Fibroblast of lung (primary cell): ENCODE results near the gene NUMA1. TPM values are rescaled to one million over a fixed set of nuclear protein-coding genes. Genes with fewer than 3 reads are reported as not detected.

Source experiments
- DNase-seq, 2 donors: peaks; one replicate each; pipeline versions ENCODE4 v3.0.0 to v3.0.0-alpha.2; 2010; ENCODE audit warnings: low read depth in 2 of 2
- H2AFZ ChIP-seq: 2 replicates; pipeline ENCODE4 v1.5.1; 2012; ENCODE audit warnings: low read length, control low read depth, inconsistent platforms
- H3K27ac ChIP-seq: 2 replicates; pipeline ENCODE4 v1.5.1; 2011; ENCODE audit warnings: low read length, control low read depth; ENCODE audit not compliant: insufficient read depth
- H3K27me3 ChIP-seq: 2 replicates; pipeline ENCODE4 v1.5.1; 2011; ENCODE audit warnings: mild to moderate bottlenecking, low read length; ENCODE audit not compliant: control insufficient read depth, insufficient read depth
- H3K36me3 ChIP-seq: 2 replicates; pipeline ENCODE4 v1.5.1; 2011; ENCODE audit warnings: low read length; ENCODE audit not compliant: control insufficient read depth, insufficient read depth
- H3K4me1 ChIP-seq: 2 replicates; pipeline ENCODE4 v1.5.1; 2011; ENCODE audit warnings: low read length; ENCODE audit not compliant: control insufficient read depth, insufficient read depth; ENCODE audit errors: extremely low read depth
- H3K4me2 ChIP-seq: 2 replicates; pipeline ENCODE4 v1.5.1; 2011; ENCODE audit warnings: low read length, control low read depth; ENCODE audit not compliant: insufficient read depth; ENCODE audit errors: extremely low read depth
- H3K4me3 ChIP-seq, 4 experiments: fragments of 200-600 bp in 1 of 4; sonication (generic) in 1 of 4; replicated peaks in 1 of 4; 2 replicates each; pipeline ENCODE4 v1.5.1; 2011 to 2016; ENCODE audit warnings: low read length in 4 of 4, low read depth in 3 of 4, mild to moderate bottlenecking in 3 of 4, control low read depth in 2 of 4, inconsistent platforms in 1 of 4, mixed read lengths in 1 of 4; ENCODE audit not compliant: insufficient read depth in 1 of 4; ENCODE audit errors: control extremely low read depth in 1 of 4
- H3K79me2 ChIP-seq: 2 replicates; pipeline ENCODE4 v1.5.1; 2012; ENCODE audit warnings: mild to moderate bottlenecking, low read length, inconsistent platforms; ENCODE audit not compliant: control insufficient read depth, insufficient read depth
- H3K9ac ChIP-seq: 2 replicates; pipeline ENCODE4 v1.5.1; 2011; ENCODE audit warnings: mild to moderate bottlenecking, low read length, control low read depth; ENCODE audit not compliant: insufficient read depth
- H3K9me3 ChIP-seq: 2 replicates; pipeline ENCODE4 v1.5.1; 2012; ENCODE audit warnings: low read depth, low read length; ENCODE audit not compliant: control insufficient read depth, insufficient read depth
- H4K20me1 ChIP-seq: 2 replicates; pipeline ENCODE4 v1.5.1; 2011; ENCODE audit warnings: low read length; ENCODE audit not compliant: control insufficient read depth, insufficient read depth; ENCODE audit errors: extremely low read depth
- EZH2 ChIP-seq: IDR thresholded peaks from 2 replicates; pipeline ENCODE4 v1.5.1; 2012; ENCODE audit warnings: low read length, control low read depth, mild to moderate bottlenecking; ENCODE audit errors: missing control alignments
- polyA plus RNA-seq, 2 donors: library from polyadenylated mRNA; depleted of rRNA in 1 of 2; stranded (reverse) in 1 of 2; unstranded in 1 of 2; fragments of >200 nt; gene quantifications; 2 replicates each; pipeline ENCODE4 v1.2.1, GENCODE V29; 2011 to 2012; ENCODE audit warnings: missing spikeins in 1 of 2
- total RNA-seq: library from RNA; depleted of rRNA; stranded (reverse); fragments of >200 nt; gene quantifications from 2 replicates; pipeline ENCODE4 v1.2.1, GENCODE V29; 2014
- TF ChIP-seq, protein P1 (sequence below), 2 donors: IDR thresholded peaks in 1 of 2; conservative IDR thresholded peaks in 1 of 2; 1 replicate in 1 of 2; 2 replicates in 1 of 2; pipeline ENCODE4 v1.5.1; 2011 to 2012; ENCODE audit warnings: low read length in 2 of 2, control low read depth in 1 of 2, inconsistent platforms in 1 of 2, low read depth in 1 of 2, mild to moderate bottlenecking in 1 of 2

NUMA1 gene
- total and polyA plus RNA-seq, 2 donors (not counting 1 experiment from before 2014, with no cell fraction given), result 59.0 to 247 TPM

- Histone ChIP-seq H2AFZ (no peak overlapping the region), H3K4me1 (no peaks in the 10 kb centered on the region), H3K27ac (no peak overlapping the region), H4K20me1 (no peaks in the 10 kb centered on the region), H3K4me3 (no peak overlapping the region), H3K36me3 (no peaks in the 10 kb centered on the region), H3K4me2 (no peak overlapping the region), H3K9ac (no peak overlapping the region), H3K9me3 (no peaks in the 10 kb centered on the region), H3K27me3 (no peaks in the 10 kb centered on the region), H3K79me2 (peaks cover 5% of the 10 kb centered on the region)
- peak; percentile 46 to 47 for DNase-seq
- TF ChIP-seq, protein P1, sequence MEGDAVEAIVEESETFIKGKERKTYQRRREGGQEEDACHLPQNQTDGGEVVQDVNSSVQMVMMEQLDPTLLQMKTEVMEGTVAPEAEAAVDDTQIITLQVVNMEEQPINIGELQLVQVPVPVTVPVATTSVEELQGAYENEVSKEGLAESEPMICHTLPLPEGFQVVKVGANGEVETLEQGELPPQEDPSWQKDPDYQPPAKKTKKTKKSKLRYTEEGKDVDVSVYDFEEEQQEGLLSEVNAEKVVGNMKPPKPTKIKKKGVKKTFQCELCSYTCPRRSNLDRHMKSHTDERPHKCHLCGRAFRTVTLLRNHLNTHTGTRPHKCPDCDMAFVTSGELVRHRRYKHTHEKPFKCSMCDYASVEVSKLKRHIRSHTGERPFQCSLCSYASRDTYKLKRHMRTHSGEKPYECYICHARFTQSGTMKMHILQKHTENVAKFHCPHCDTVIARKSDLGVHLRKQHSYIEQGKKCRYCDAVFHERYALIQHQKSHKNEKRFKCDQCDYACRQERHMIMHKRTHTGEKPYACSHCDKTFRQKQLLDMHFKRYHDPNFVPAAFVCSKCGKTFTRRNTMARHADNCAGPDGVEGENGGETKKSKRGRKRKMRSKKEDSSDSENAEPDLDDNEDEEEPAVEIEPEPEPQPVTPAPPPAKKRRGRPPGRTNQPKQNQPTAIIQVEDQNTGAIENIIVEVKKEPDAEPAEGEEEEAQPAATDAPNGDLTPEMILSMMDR (conservative IDR thresholded peaks at IDR 0.05 in 1 of 2, IDR thresholded peaks at IDR 0.05 in 1 of 2; ENCODE audit: low read depth in 1 of 2, low read length in 2 of 2), result no peak
- TF ChIP-seq EZH2, result no peak
Measured at GRCh38 chr11:72058416-72059034, 21.8 kb downstream of the NUMA1 start.

DNA sequence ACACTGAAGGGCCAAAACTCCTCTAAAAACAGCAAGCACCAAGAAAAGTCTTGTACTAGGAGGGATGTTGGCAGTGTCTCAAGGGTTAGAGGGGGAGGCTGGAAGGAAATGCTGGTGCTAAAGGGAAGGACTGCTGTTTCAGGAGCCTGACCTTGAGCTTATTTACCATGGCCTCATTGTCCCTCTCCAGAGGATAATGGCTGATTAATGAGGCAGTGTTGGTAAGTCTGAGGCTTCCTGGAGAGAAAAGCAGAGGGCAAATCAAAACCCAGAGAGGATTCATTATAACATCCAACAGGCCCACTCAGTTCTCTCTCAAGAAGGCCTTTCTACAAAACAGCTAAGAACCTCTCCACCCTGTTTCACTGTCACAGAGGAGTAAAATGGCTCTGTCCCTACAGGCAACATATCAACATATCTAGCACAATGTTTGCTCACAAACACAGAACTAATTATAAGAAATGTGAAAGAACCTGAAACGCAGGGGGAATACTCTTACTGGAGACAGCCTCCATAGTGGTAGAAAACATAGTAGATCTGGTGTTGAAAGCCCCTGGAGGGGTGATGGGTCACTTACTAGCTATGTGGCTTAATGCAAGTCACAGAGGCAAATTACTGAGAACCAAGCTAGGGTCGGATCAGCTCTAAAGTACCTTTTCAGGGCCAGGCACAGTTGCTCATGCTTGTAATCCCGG, 31.4 kb downstream of the NUMA1 start:
- H2AFZ ChIP-seq, result no peak overlapping the region
- no peaks in the 10 kb centered on the region for H3K36me3 ChIP-seq
- H3K9me3 ChIP-seq, result no peaks in the 10 kb centered on the region
- H3K4me3 ChIP-seq, result no peak overlapping the region
- no peaks in the 10 kb centered on the region for H3K27me3 ChIP-seq
- H3K9ac ChIP-seq, result no peak overlapping the region
- no peak overlapping the region for H3K27ac ChIP-seq
- no peaks in the 10 kb centered on the region for H3K4me1 ChIP-seq
- H4K20me1 ChIP-seq, result no peaks in the 10 kb centered on the region
- H3K79me2 ChIP-seq, result peaks cover 15% of the 10 kb centered on the region
- no peak overlapping the region for H3K4me2 ChIP-seq
- no peak for DNase-seq
- TF ChIP-seq, protein P1 (conservative IDR thresholded peaks at IDR 0.05 in 1 of 2, IDR thresholded peaks at IDR 0.05 in 1 of 2; ENCODE audit: low read depth in 1 of 2, low read length in 2 of 2), result no peak
- TF ChIP-seq EZH2, result no peak

- H4K20me1 ChIP-seq, result no peaks in the 10 kb centered on the region
- H3K36me3 ChIP-seq, result no peaks in the 10 kb centered on the region
- H3K9ac ChIP-seq, result no peak overlapping the region
- no peak overlapping the region for H3K4me2 ChIP-seq
- H2AFZ ChIP-seq, result no peak overlapping the region
- H3K4me3 ChIP-seq, result no peak overlapping the region
- peaks cover 12% of the 10 kb centered on the region for H3K4me1 ChIP-seq
- no peaks in the 10 kb centered on the region for H3K27me3 ChIP-seq
- peak in 1 of 2 donors; percentile 86 for DNase-seq
- peaks cover 30% of the 10 kb centered on the region for H3K79me2 ChIP-seq
- H3K9me3 ChIP-seq, result no peaks in the 10 kb centered on the region
- TF ChIP-seq, protein P1 (conservative IDR thresholded peaks at IDR 0.05 in 1 of 2, IDR thresholded peaks at IDR 0.05 in 1 of 2; ENCODE audit: low read depth in 1 of 2, low read length in 2 of 2), result no peak
- no peak for TF ChIP-seq EZH2
- no peak overlapping the region for H3K27ac ChIP-seq
Measured at GRCh38 chr11:72045849-72046248, 34.5 kb downstream of the NUMA1 start.
